Ammon's horn (tissue), 1 donor: ENCODE measurements around the gene TNFRSF1A.
"Not testable (repeated sequence)": the region's sequence is repeated elsewhere in the genome, so short reads cannot be mapped to it uniquely, and the experiment has no call there.

Source experiments
- DNase-seq: peaks from one replicate; pipeline ENCODE4 v3.0.0-alpha.2; 2016; ENCODE audit warnings: low spot score

TNFRSF1A gene

DNA sequence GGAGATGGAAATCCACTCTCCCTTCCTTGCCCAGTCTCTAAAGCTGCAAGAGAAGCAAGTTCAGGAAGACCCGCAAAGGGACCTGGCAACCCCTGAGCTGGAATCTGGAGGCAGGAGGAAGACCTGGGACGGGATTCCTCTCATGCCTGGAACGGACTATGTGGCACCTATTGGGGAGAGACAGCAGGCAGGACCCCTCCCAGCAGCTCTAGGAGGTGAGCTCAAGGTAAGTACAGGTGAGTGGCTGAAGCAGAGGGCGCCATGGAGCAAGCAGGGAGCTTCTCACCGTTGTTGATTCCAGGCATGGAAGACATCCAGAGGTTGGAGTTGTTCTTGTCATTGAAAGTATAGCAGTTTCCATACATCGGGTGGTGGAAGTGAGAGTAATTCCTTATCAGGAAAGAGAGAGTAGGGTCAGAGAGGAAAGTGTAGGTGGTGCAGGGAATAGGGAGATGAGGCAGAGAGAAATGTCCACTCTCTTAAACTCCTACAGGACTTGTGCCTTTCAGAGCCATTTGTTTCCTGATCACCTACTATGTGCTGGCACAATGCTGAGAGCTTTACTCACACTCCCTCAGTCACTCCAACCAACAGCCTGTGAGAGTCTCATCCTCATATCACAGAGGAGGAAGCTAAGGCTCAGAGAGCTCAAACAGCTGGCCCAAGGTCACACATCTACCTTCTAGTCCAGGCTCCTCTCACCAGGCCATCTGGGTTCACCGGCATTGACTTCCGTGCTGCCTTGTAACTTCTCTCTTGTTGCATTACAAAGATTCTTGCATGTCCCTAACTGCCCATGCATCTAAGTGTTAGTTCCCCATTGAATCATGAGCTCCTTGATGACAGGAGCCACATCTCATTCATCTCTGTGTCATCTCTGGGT lies 13.9 kb upstream of the TNFRSF1A start:
- no peak for DNase-seq

DNA sequence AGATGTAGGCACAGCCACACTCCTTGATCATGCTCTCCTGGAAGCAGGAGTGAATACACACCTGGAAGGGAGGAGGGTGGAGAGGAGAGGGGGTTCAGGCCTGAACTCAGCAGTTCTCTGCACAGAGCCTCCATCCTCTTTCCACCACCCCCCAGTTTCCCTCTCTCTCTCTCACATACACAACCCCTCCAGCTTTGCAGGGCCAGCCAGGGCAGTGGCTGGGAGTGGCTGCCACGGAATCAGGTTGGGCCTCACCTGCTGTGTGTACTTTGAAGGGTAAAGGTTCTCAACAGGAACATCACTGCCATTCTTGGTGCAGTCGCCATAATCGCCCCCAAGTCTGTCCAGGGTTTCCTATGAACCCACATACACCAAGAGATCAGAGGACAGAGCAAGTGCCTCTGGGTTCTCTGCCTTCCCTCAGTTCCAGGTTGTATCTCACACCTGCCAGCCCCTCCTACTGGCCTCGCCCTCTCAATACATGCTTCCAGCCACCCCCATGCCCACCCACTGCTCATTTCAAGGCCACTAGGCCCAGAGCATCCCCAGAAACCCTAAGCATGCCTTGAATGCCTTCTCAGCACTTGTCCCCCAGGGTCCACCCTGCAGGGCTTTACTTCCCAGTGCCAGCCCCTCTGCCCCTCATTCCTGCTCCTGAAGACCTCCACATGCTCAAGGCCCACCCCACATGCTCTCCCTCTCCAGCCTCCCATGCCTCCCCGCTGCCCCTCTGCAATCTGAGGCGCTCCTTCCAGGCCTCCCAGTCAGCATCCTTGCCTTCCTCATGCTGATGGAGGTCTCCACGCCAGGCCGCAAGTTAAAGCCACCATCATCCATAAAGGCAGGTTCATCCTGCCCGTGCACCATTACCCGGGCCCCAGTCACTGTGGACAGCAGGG lies 12.9 kb upstream of the TNFRSF1A start:
- DNase-seq = no peak

DNA sequence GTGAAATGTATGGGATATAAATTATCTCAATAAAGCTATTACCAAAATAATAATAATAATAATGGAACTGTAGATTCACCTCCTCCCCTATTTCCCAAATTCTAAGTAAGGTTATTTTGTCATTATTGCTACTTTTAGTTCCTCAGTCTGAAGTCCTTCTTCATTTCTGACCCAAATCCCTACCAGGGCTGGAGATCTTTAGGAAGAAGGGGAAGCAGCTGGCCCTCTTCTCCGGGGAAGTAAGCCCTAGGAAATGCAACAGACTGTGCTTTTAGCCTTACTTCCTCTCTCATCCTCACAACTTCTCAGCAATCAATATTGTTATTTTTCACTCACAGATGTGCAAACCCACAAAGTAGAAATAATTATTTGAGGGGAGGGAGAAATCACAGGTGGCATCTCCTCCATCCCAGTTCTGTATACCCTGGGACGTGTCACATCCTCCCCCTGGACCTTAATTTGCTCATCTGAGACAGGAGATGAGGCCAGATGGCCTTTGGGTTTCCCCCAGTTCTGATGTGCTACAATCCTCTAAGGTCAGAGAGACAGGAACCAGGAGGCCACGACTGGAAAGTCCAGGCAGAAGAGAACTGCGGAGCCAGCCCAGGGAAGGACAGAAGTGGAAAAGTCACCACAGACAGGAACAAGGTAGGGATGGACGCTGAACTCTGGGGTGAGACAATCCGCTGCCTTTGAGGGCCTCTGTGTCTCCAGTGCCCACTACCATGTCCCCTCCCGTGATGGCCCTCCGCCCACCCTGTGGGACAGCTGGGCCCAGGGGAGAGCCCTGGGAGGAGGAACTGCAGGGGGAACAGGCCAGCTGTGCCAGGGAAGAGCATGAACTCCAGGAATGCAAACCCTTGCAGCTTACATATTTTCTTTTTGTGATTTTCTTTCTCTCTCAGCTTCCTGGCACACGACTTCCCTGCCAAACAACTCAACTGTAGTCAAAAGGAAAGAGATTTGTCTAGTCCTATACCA lies 10.6 kb upstream of the TNFRSF1A start:
- peak; percentile 57 for DNase-seq

DNA sequence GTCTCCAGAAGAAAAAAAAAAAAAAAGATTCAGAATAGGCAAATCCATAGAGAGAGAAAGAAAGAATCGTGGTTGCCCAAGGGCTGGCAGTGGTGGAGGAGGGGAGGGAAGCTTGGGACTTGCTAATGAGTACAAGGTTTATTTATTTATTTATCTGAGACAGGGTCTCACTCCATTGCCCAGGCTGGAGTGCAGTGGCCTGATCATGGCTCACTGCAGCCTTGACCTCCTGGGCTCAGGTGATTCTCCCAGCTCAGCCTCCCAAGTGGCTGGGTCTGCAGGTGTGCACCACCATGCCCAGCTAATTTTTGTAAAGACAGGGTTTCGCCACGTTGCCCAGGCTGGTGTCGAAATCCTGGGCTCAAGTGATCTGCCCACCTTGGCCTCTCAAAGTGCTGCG lies 9.7 kb upstream of the TNFRSF1A start:
- no peak for DNase-seq

DNA sequence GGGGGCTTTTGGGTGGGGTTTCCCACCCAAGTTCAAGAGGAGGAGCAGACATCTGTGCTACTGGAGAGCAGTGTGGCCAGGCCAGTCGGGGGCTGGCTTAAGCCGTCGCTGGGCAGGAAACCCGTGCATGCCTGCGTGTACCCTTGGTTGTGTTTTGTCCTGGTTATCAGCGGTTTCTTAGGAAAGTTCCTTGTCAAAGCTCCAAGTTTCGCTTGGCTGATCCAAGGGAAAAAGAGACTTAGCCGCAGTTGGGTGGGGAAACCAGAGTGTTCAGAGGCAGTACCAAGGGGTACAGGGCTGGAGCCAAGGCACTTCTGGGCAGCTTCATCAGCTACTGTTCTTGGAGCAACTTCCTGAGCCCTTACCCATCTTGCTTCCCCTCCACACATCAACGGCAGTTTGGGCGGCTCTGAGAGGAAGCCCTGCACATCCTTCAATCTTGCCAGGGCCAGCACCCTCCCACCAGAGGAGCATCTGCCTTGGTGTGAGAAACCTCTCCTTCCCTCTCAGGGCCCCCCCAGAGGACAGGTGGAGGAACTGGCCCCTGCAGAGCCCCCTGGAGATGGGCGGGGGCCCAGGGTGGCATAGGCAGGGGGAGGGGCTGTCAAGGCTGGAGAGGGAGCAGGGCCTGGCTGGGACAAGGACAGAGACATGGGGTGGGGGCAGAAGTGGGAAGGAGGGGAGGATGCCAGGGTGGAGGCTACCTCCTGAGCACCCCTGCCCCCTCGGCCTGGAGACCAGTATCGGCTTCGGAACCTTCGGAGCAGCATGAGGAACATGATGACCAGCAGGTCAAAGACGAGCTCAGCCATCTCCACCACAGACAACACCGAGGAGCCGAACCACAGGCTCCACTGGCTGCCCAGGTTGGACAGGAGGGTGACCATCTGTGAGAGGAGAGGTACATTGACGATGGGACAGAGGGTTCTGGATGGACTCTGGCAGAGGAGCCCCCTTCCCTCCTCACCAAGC lies 5.8 kb upstream of the TNFRSF1A start:
- no peak for DNase-seq

DNA sequence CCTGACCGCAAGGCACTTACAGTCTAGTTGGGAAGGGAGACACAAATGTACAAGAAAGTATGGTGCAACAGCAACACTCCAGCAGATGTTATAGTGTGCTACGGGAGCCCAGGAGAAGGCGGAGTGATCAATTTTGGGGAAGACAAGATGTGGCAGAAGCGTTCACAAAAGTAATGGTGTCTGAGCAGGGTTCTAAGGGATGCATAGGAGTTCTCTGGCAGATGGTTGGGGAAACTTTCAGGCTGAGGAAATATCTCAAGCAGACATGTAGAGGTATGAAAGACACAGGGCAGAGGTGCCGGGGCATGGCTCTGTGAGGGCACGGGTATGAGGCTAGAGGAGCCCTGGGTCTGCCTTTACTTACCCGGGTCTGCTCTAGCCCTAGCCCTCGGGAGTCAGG lies 5.1 kb upstream of the TNFRSF1A start:
- no peak for DNase-seq

DNA sequence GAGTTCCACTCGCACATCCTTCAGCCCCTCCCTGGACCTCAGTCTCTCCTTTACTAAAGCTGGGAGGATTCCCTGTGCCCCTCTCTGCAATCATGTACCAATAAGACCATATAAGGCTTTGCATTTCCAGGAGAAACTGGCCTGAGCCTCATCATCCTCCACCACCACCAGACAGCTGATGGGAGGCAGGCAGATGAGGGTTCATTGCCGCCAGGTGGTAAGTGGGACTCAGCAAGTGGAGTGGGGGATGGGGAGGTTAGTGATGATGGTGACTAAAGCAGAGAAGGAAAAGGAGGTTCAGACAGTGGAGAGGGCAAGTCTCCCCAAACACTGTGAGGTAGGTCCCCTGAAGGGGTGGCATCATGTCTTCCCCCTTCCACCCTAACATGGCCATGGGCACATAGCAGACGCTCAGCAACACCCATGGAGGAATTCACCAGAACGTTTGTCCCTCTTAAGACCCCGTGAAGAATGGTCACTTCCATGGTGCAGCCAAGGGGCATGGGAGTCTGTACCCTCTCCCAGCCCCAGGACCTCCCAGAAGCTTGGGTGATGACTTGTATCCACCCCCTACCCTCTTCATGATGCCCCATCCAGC lies 4.5 kb upstream of the TNFRSF1A start:
- no peak for DNase-seq

DNA sequence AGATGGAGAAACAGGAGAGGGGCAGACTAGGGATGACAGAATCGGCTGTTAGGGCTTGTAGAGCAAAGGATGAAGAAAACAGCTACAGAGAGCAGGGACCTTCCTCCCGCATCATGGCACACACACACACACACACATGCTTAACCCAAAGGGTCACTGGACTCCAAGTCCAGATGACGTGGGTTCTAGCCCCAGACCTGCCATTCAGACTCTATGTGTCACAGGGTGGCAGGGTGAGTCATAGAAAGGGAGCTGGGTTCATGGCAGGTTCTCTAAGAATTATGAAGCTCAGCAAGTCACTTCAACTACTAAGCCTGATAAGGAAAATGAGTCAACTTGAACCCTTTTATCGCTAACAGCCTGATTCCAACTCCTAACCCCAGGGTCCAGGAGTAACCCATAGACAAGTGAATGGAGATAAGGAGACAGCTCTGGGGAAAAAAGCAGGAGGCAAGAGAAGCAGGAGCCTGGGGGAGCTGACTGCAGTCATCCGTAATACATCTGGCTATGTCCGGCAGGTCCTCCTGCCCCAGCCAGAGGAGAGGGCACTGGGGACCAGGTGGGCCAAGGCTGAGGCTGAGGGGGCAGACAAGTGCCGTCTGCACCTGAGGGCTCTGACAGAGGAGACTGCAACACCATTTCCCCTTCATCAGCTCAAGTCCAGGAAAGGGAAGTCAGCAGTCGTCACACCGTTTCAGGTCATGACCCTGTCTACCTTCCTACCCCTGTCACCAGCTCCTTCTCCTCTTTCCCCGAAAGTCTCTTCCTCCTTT lies 3.6 kb upstream of the TNFRSF1A start:
- DNase-seq = no peak

DNA sequence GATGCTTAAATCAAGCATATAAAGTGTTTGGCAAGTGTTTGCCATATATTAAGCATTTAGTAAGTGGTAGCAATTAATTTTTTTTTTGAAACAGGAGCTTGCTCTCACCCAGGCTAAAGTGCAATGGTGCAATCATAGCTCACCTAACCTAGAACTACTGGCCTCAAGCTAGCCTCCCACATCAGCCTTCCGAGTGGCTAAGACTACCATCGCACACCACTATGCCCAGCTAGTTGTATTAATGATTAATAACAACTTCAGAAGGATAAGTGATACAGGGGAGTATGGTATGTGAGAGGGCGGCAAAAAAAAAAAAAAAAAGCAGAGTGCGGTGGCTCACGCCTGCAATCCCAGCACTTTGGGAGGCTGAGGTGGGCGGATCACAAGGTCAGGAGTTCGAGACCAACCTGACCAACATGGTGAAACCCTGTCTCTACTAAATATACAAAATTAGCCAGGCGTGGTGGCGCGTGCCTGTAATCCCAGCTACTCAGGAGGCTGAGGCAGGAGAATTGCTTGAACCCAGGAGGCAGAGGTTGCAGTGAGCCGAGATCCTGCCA lies 2.3 kb upstream of the TNFRSF1A start:
- DNase-seq = not testable (repeated sequence)

DNA sequence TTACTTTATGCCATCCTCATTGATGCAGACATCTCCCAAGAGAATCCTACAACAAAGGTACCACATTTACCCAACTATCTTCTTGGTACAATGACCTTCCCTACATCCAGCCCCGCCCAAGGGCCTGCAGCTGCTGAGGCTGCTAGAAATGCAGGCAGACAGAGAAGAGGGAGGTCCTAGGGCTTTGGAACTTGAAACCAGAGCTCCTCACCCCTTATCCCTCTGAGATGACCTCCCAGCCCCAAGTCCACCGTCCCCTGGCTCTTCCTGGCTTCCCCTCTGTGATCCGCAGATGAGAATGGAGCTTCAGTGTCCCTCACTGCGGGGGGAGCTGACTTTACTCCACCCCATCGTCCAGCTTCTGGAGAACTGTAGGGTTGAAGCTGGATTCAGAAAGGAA lies 1.6 kb upstream of the TNFRSF1A start:
- DNase-seq = no peak

DNA sequence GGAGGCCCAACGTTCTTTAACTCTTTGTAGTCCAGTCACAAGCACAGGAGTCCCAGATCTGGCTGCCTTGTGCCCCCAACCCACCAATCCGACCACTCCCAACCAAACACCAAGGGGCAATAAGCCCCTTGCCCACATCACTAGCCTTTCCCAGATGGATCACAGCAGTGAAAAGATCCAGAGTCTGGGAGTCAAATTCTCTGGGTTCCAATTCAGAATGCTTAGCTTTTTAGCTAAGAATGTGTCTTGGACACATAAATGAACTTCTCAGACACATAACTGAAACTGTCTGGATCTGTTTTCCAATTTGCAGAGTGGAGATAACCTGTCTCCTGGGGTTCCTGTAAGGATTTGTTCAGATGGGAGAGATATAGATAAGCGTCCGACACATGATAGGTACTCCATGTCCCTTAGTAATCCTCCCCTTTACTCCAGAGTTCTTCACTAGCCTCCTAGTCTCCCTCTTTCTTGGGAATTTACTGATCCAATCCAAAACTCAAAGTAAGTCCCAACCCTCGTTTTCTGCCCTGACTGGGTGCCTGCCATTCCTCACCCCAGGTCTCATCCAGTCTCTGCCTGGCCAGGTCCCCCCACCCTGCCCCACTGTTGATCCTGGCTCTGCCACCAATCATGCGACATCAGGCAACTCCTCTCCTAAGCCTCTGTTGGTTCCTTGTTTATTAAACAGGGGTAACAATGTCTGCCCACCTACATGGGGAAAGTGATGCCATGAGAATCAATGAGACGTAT lies 439 bp upstream of the TNFRSF1A start:
- DNase-seq = no peak

DNA sequence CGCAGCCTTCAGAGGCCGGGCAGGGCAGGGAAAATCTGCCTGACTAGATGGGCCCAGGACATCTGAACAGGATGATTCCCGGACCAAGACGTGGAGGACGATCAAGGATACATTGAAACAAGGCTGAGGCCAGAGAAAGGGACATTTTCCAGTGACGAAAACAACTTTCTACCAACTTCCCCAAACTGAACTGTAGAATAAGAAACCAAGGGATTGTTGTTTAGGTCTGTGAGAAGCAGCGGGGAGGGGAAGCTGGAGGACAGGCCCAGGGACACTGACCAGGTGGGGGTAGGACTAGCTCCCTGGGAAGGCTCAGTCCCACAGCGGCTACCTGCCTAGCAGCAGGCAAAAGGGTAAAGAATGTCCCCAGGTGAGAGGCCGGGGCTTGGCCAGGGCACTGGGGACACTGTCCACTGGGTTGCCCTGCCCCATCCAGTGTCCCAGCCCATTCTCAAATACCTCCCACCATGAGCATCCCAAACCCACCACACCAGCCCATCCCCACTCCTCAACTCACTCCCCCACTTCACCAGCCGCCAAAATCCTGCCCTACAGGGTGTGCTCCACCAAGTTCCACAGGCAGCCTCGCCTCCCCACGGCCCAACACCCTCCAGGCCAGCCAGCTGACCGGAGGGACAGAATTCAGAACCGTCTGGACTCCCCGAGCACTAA lies 995 bp downstream of the TNFRSF1A start:
- no peak for DNase-seq

DNA sequence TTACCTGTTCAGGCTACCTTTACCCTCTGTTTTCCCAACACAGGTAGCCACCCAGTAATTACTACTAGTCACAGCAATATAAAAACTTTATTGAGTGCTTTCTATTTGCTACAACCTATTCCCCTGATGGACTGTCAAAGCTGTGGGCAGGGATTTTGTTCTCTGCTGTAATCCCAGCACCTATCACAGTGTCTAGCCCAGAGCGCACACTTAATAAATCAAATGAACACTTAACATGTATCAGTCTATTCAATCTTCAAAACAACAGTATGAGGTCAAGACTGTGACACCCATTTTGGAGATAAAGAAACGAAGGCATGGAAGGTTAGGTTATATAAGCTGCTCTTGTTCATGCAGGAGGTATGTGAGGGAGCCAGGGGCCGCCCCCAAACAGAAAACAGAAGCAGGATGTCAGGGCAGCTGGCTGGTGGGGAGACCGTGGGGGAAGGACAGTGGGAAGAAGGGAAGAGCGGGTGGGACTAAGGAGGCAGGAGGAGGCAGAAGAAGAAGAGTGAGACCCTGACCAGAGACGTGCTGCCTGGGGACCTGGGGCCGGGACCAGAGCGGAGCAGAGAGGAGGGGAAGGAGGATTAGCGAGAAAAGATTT lies 1.7 kb downstream of the TNFRSF1A start:
- DNase-seq = peak; percentile 46

DNA sequence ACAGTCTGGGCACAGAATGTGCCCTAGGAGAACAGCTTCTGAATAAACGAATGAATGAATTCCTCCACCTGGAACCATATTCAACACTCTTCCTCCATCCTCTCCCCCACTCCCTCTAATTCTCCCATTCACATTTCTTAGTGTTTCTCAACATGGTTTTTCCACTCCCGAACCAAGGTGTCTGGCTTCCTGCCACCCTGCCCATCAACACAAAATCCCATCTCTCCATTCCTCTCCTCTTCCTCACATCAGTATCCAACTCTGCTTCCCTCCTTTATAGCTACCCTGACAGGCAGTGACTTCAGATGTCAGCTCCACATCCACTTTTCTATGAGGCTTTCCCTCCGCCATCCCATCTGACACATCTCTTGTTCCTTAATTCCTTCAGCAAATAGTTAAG lies 2.9 kb downstream of the TNFRSF1A start:
- no peak for DNase-seq

DNA sequence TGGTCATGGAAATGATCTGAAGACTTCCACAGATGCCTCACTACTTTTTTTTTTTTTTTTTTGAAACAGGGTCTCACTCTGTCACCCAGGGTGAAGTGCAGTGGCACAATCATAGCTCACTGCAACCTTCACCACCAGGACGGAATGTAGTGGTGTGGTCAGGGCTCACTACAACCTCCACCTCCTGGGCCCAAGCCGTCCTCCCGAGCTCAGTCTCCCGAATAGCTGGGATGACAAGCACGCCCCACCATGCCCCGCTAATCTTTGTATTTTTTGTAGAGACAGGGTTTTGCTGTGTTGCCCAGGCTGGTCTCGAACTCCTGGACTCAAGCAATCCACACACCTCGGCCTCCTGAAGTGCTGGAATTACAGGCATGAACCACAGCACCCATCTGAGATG lies 3.3 kb downstream of the TNFRSF1A start:
- DNase-seq = not testable (repeated sequence)

DNA sequence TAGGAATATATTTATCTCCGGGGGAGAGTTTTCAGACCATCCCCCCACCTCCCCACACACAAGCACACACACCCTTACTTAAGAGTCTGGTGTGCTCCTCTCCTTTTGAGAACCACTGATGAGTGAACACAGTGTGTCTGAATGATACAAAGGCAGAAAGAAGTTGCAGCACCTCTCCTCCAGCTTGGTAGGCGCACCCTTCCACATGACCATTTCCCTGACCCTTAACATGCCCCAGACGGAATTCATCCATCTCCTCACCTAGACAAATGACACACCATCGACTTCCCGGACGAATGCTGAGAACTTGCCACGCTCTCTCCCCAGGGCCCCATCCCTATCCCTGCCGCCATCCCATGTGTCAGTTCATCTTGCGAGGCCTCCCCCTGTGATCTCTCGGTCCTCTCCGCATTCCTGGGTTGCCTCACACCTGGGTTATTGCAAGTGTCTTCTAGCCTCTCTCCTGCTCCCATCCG lies 3.9 kb downstream of the TNFRSF1A start:
- no peak for DNase-seq
